NCI-H774 (cell line): ENCODE measurements around the gene SPACDR.

Source experiments
- DNase-seq: peaks from one replicate; lab custom pipeline; 2025; lab: John Stamatoyannopoulos, UW

Gene SPACDR

GRCh38 chr7:100485471-100485876, 21.4 kb upstream of the SPACDR start:
- no peak for DNase-seq

- DNase-seq = no peak
Measured at GRCh38 chr7:100484673-100485045, 20.6 kb upstream of the SPACDR start.

- peak; percentile 48 for DNase-seq
Measured at GRCh38 chr7:100483722-100484672, 19.9 kb upstream of the SPACDR start, which contains the start of gene NYAP1. Gene NYAP1 (plus strand): TSS chr7:100483927. CDS start chr7:100485312, 1,385 bp downstream.

GRCh38 chr7:100483090-100483721, 19.1 kb upstream of the SPACDR start:
- DNase-seq = peak; percentile 37

- no peak for DNase-seq
Measured at GRCh38 chr7:100482728-100483089, 18.6 kb upstream of the SPACDR start.

GRCh38 chr7:100481466-100481865, 17.4 kb upstream of the SPACDR start:
- no peak for DNase-seq

GRCh38 chr7:100478958-100479660, 15.0 kb upstream of the SPACDR start, which contains the start of gene TSC22D4:
Gene TSC22D4 (minus strand): TSS chr7:100479214. CDS start chr7:100478038, 1,176 bp downstream.
- peak; percentile 70 for DNase-seq

- no peak for DNase-seq
Measured at GRCh38 chr7:100477871-100478267, 13.8 kb upstream of the SPACDR start.

- DNase-seq = no peak
Measured at GRCh38 chr7:100476903-100477870, 13.1 kb upstream of the SPACDR start.

GRCh38 chr7:100476101-100476780, 12.2 kb upstream of the SPACDR start:
- no peak for DNase-seq

GRCh38 chr7:100475549-100475948, 11.5 kb upstream of the SPACDR start:
- no peak for DNase-seq

GRCh38 chr7:100472854-100473499, 8.9 kb upstream of the SPACDR start:
- DNase-seq = no peak

GRCh38 chr7:100472121-100472851, 8.2 kb upstream of the SPACDR start:
- DNase-seq = no peak

- DNase-seq = no peak
Measured at GRCh38 chr7:100471021-100471420, 7.0 kb upstream of the SPACDR start.

GRCh38 chr7:100469227-100470044, 5.4 kb upstream of the SPACDR start:
- peak; percentile 64 for DNase-seq

GRCh38 chr7:100467638-100468373, 3.7 kb upstream of the SPACDR start:
- no peak for DNase-seq

- DNase-seq = no peak
Measured at GRCh38 chr7:100466653-100467605, 2.9 kb upstream of the SPACDR start.
